Peyer's patch (tissue), 4 donors: ENCODE results near the gene ANTXR1.

Experiments
- CTCF ChIP-seq, 6 experiments: fragments of 450-650 bp in 4 of 6; fragments of 200-600 bp in 2 of 6; sonication (generic) in 1 of 6; IDR thresholded peaks; one replicate each; pipeline ENCODE4 v1.5.1; 2017 to 2019; ENCODE audit warnings: antibody characterized with exemption in 6 of 6, mild to moderate bottlenecking in 3 of 6, moderate library complexity in 1 of 6
- POLR2A ChIP-seq, 2 donors: fragments of 450-650 bp; IDR thresholded peaks; one replicate each; pipeline ENCODE4 v1.5.1; 2017; ENCODE audit warnings: antibody characterized with exemption in 2 of 2, mild to moderate bottlenecking in 2 of 2, moderate library complexity in 2 of 2

- TF ChIP-seq POLR2A (IDR thresholded peaks at IDR 0.05), result no peak
- TF ChIP-seq CTCF (IDR thresholded peaks at IDR 0.05), result no peak
Observed at GRCh38 chr2:69221512-69221911, 208.5 kb downstream of the ANTXR1 start.
